H1 (cell line): ENCODE measurements around the gene TMEM107. TPM values are rescaled to one million over a fixed set of nuclear protein-coding genes. Genes with fewer than 3 reads are reported as not detected.
A peak's percentile ranks its signal among the peaks of the same experiment; 100 is the strongest.

Source experiments
- CTCF ChIA-PET: fragments of 300-600 bp; sonication (Branson Sonifier 250); formaldehyde crosslinking; loops from one replicate; lab custom pipeline; 2021; ENCODE audit not compliant: partially characterized antibody; lab: Charles Lee
- POLR2A ChIA-PET: fragments of 300-600 bp; sonication (Branson Sonifier 250); formaldehyde crosslinking; loops from one replicate; lab custom pipeline; 2021; ENCODE audit warnings: inconsistent platforms; ENCODE audit not compliant: partially characterized antibody; lab: Charles Lee
- DNase-seq, 2 experiments: peaks; one replicate each; pipeline versions ENCODE4 v3.0.0 to v3.0.0-alpha.2; 2010 to 2022; ENCODE audit warnings: low spot score in 2 of 2, low read depth in 1 of 2, mixed read lengths in 1 of 2
- FAIRE-seq: peaks from 2 replicates; lab custom pipeline; 2011; peaks lifted over from hg19 to GRCh38; lab: Jason Lieb, UNC
- H2AFZ ChIP-seq: 2 replicates; pipeline ENCODE4 v1.8.1; 2012; ENCODE audit warnings: low read length, inconsistent platforms
- H2AK5ac ChIP-seq: 2 replicates; pipeline ENCODE4 v1.6.1; 2013; ENCODE audit warnings: low read depth, low read length
- H2BK120ac ChIP-seq: replicated peaks from 2 replicates; pipeline ENCODE3; 2013; ENCODE audit warnings: low read depth, low read length, inconsistent platforms
- H2BK12ac ChIP-seq: 2 replicates; pipeline ENCODE4 v1.6.1; 2013; ENCODE audit warnings: low read depth, low read length
- H2BK15ac ChIP-seq: 2 replicates; pipeline ENCODE4 v1.6.1; 2013; ENCODE audit warnings: low read length
- H2BK20ac ChIP-seq: 2 replicates; pipeline ENCODE4 v1.6.1; 2013; ENCODE audit warnings: low read length
- H2BK5ac ChIP-seq: 2 replicates; pipeline ENCODE4 v1.6.1; 2013; ENCODE audit warnings: low read depth, low read length
- H3K14ac ChIP-seq: 2 replicates; pipeline ENCODE4 v1.6.1; 2013; ENCODE audit warnings: inconsistent platforms; ENCODE audit not compliant: insufficient read length
- H3K18ac ChIP-seq: 2 replicates; pipeline ENCODE4 v1.6.1; 2013; ENCODE audit warnings: low read length; ENCODE audit errors: extremely low read depth
- H3K23ac ChIP-seq: 2 replicates; pipeline ENCODE4 v1.6.1; 2013; ENCODE audit warnings: inconsistent platforms; ENCODE audit not compliant: insufficient read length
- H3K23me2 ChIP-seq: 2 replicates; pipeline ENCODE4 v1.6.1; 2013; ENCODE audit warnings: low read depth, low read length
- H3K27ac ChIP-seq: 2 replicates; pipeline ENCODE4 v1.6.1; 2011; ENCODE audit warnings: low read depth, low read length, inconsistent platforms
- H3K27me3 ChIP-seq, 4 experiments: replicated peaks in 1 of 4; 1 replicate in 1 of 4; 2 replicates in 3 of 4; pipeline versions ENCODE4 v1.6.1 to v1.8.1; 2011 to 2013; ENCODE audit warnings: low read length in 3 of 4, mild to moderate bottlenecking in 3 of 4, inconsistent platforms in 2 of 4, mixed read lengths in 2 of 4, moderate library complexity in 1 of 4; ENCODE audit not compliant: control insufficient read depth in 3 of 4, insufficient read depth in 3 of 4; ENCODE audit errors: extremely low read depth in 1 of 4
- H3K36me3 ChIP-seq, 4 experiments: 2 replicates each; pipeline versions ENCODE4 v1.6.1 to v1.8.1; 2011 to 2013; ENCODE audit warnings: mild to moderate bottlenecking in 4 of 4, low read length in 3 of 4, moderate library complexity in 2 of 4, control low read depth in 1 of 4, inconsistent platforms in 1 of 4; ENCODE audit not compliant: insufficient read depth in 4 of 4, control insufficient read depth in 2 of 4
- H3K4ac ChIP-seq: replicated peaks from 2 replicates; pipeline ENCODE3; 2013; ENCODE audit warnings: low read length, low read depth, mixed read lengths, inconsistent platforms; ENCODE audit not compliant: insufficient read length
- H3K4me1 ChIP-seq, 4 experiments: replicated peaks in 1 of 4; 1 replicate in 1 of 4; 2 replicates in 3 of 4; pipeline versions ENCODE4 v1.6.1 to v1.8.1; 2011 to 2013; ENCODE audit warnings: low read length in 3 of 4, inconsistent platforms in 2 of 4, mixed read lengths in 1 of 4; ENCODE audit not compliant: insufficient read depth in 4 of 4, control insufficient read depth in 3 of 4
- H3K4me2 ChIP-seq, 2 experiments: 2 replicates each; pipeline versions ENCODE4 v1.6.1 to v1.8.1; 2011 to 2013; ENCODE audit warnings: low read depth in 2 of 2, low read length in 2 of 2, control low read depth in 1 of 2, inconsistent platforms in 1 of 2, mild to moderate bottlenecking in 1 of 2; ENCODE audit not compliant: insufficient read depth in 1 of 2
- H3K4me3 ChIP-seq, 4 experiments: fragments of 200-600, 300-600 bp in 1 of 4; sonication (generic), shearing (Covaris generic), sonication (Bioruptor Twin) in 1 of 4; 2 replicates each; pipeline versions ENCODE4 v1.5.1 to v1.8.1; 2011 to 2016; ENCODE audit warnings: low read length in 4 of 4, low read depth in 3 of 4, control low read depth in 2 of 4, inconsistent platforms in 2 of 4, mild to moderate bottlenecking in 2 of 4, mixed read lengths in 1 of 4, moderate library complexity in 1 of 4; ENCODE audit not compliant: insufficient read depth in 2 of 4; ENCODE audit errors: extremely low read depth in 1 of 4
- H3K56ac ChIP-seq: replicated peaks from 2 replicates; pipeline ENCODE3; 2013; ENCODE audit warnings: low read depth, mild to moderate bottlenecking, mixed read lengths, low read length, inconsistent platforms; ENCODE audit not compliant: insufficient read length
- H3K79me1 ChIP-seq: 2 replicates; pipeline ENCODE4 v1.6.1; 2013; ENCODE audit warnings: low read depth, low read length, control low read depth
- H3K79me2 ChIP-seq, 2 experiments: 2 replicates each; pipeline versions ENCODE4 v1.6.1 to v1.8.1; 2012 to 2013; ENCODE audit warnings: low read length in 2 of 2, mild to moderate bottlenecking in 2 of 2, inconsistent platforms in 1 of 2; ENCODE audit not compliant: insufficient read depth in 2 of 2, control insufficient read depth in 1 of 2
- H3K9ac ChIP-seq, 4 experiments: replicated peaks in 1 of 4; 1 replicate in 1 of 4; 2 replicates in 3 of 4; pipeline versions ENCODE4 v1.6.1 to v1.8.1; 2011 to 2013; ENCODE audit warnings: low read depth in 3 of 4, low read length in 3 of 4, control low read depth in 2 of 4, mild to moderate bottlenecking in 2 of 4, moderate library complexity in 2 of 4, inconsistent platforms in 1 of 4; ENCODE audit errors: extremely low read depth in 1 of 4
- H3K9me3 ChIP-seq, 2 experiments: 2 replicates each; pipeline versions ENCODE4 v1.6.1 to v1.8.1; 2012 to 2013; ENCODE audit warnings: mild to moderate bottlenecking in 2 of 2, moderate library complexity in 2 of 2, control low read depth in 1 of 2, inconsistent platforms in 1 of 2, low read depth in 1 of 2, low read length in 1 of 2, mixed read lengths in 1 of 2; ENCODE audit not compliant: insufficient read depth in 2 of 2
- H4K20me1 ChIP-seq, 2 experiments: replicated peaks in 1 of 2; 2 replicates each; pipeline versions ENCODE3 to v1.8.1; 2011 to 2013; ENCODE audit warnings: inconsistent platforms in 2 of 2, low read length in 2 of 2, mild to moderate bottlenecking in 1 of 2; ENCODE audit not compliant: insufficient read depth in 2 of 2, control insufficient read depth in 1 of 2
- H4K5ac ChIP-seq: 2 replicates; pipeline ENCODE4 v1.6.1; 2013; ENCODE audit warnings: low read length, low read depth, mixed read lengths, inconsistent platforms; ENCODE audit not compliant: insufficient read length
- H4K8ac ChIP-seq: 2 replicates; pipeline ENCODE4 v1.8.0; 2013; ENCODE audit warnings: mild to moderate bottlenecking, moderate library complexity, low read length, inconsistent platforms; ENCODE audit not compliant: insufficient read depth; ENCODE audit errors: extremely low read depth
- H4K91ac ChIP-seq: replicated peaks from 2 replicates; pipeline ENCODE3; 2013; ENCODE audit warnings: low read length, mixed read lengths, inconsistent platforms; ENCODE audit not compliant: insufficient read length
- ASH2L ChIP-seq: fragments of 200-600, 300-600 bp; sonication (generic); IDR thresholded peaks from one replicate; pipeline ENCODE4 v1.7.1; 2017; ENCODE audit warnings: low read length
- CBX5 ChIP-seq: fragments of 300-800, 300-1000 bp; sonication (generic); IDR thresholded peaks from 2 replicates; pipeline ENCODE4 v1.7.1; 2016; ENCODE audit warnings: antibody characterized with exemption, low read length, low read depth
- EP300 ChIP-seq, 2 experiments: IDR thresholded peaks; 1 replicate in 1 of 2; 2 replicates in 1 of 2; pipeline ENCODE4 v1.6.1; 2011 to 2012; ENCODE audit warnings: low read depth in 2 of 2, low read length in 2 of 2, mild to moderate bottlenecking in 2 of 2, borderline replicate concordance in 1 of 2, inconsistent platforms in 1 of 2, moderate library complexity in 1 of 2
- FOSL1 ChIP-seq: IDR thresholded peaks from 2 replicates; pipeline ENCODE4 v1.6.1; 2011; ENCODE audit warnings: mild to moderate bottlenecking, low read depth, low read length, moderate library complexity; ENCODE audit not compliant: insufficient read depth
- GTF2F1 ChIP-seq: IDR thresholded peaks from 2 replicates; pipeline ENCODE4 v1.6.1; 2012; ENCODE audit warnings: low read depth, low read length, improper control_type of control experiment, borderline replicate concordance
- MAFK ChIP-seq: IDR thresholded peaks from 2 replicates; pipeline ENCODE4 v1.6.1; 2012; ENCODE audit warnings: low read depth, mild to moderate bottlenecking, improper control_type of control experiment, low read length
- RNF2 ChIP-seq: fragments of 200-900, 300-1000 bp; sonication (generic); IDR thresholded peaks from 2 replicates; pipeline ENCODE4 v1.7.1; 2016; ENCODE audit warnings: borderline replicate concordance, low read depth, mild to moderate bottlenecking, antibody characterized with exemption, low read length; ENCODE audit not compliant: poor library complexity, severe bottlenecking; ENCODE audit errors: missing control alignments
- SP1 ChIP-seq: IDR thresholded peaks from 2 replicates; pipeline ENCODE4 v1.6.1; 2011; ENCODE audit warnings: low read depth, low read length
- WGBS, 2 experiments: shearing (Covaris generic) in 1 of 2; methylation state at CpG; one replicate each; pipeline versions ENCODE4 v1.1.6 to v1.1.7; 2013 to 2015; ENCODE audit warnings: low lambda C conversion rate in 2 of 2, mixed read lengths in 2 of 2, inconsistent platforms in 1 of 2, low coverage in 1 of 2, missing lambda C conversion rate in 1 of 2; ENCODE audit not compliant: insufficient replicate concordance in 2 of 2, insufficient coverage in 1 of 2, insufficient read length in 1 of 2; ENCODE audit errors: extremely low coverage in 1 of 2, missing lambda C conversion rate in 1 of 2; 5-methylcytosine and 5-hydroxymethylcytosine counted together
- polyA plus RNA-seq, 7 experiments: library from polyadenylated mRNA; depleted of rRNA in 3 of 7; stranded (reverse) in 5 of 7; unstranded in 2 of 7; fragments of >200 nt in 5 of 7; fragments of 200-250 nt in 2 of 7; gene quantifications; 1 replicate in 5 of 7; 2 replicates in 1 of 7; 4 replicates in 1 of 7; pipeline versions ENCODE4 v1.2.1 to v1.2.3, GENCODE V29; 2011 to 2013; ENCODE audit warnings: missing spikeins in 2 of 7, mixed read lengths in 2 of 7
- total RNA-seq: library from RNA; stranded (reverse); fragmentation: NEBNext Ultra II Directional; extraction: Animal tissue kit (Norgen Biotek cat#: 25700); gene quantifications from 2 replicates; pipeline ENCODE4 v1.2.1, GENCODE V29; 2021

The TMEM107 gene
- total and polyA plus RNA-seq, 2 of the 8 experiments (the other 6 are each of a cell fraction or from before 2014, with no cell fraction given) = 17.3 to 21.5 TPM

DNA sequence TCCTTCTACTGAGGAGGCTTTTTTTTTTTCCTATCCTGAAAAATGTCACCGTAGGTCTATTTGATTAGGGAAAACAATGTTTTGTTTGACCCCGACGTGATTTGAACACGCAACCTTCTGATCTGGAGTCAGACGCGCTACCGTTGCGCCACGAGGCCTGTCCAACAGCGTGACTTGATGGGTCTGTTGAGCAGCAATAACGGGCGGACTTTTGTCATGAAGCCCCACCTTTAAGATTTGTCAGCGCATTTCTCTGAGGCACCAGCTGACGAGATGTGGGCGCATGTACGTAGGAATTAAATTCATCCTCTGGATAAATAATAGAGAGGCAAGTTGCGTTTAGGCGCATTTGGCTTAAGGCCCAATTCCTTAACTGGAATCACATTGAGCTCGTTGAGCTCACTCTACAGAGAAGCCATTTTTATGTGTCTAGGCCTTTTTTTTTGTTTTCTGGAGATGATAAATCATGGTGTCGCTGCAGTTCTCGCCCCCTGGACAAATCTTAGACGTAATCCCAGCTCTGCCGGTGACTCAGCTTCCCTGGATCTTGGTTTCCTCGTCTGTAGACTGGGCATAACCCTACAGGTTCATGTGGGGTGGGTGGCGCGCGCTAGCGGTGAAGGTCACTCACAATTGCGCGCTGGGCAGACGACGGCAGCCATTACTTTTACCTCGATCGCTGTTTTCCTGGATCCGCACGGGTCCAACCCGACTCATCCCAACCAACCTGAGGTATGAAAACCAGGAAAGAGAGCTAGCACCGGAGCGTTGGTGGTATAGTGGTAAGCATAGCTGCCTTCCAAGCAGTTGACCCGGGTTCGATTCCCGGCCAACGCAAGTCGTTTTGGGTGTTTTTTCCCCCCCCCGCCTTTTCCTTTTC lies 44.8 kb upstream of the TMEM107 start:
- Histone ChIP-seq H3K56ac (peak overlapping the region; percentile 77), H3K23ac (no peak overlapping the region), H2BK15ac (no peak overlapping the region), H3K9me3 (no peaks in the 10 kb centered on the region), H2BK12ac (no peak overlapping the region), H3K4me3 (peak overlapping the region; percentile 67 to 97 (median 88)), H3K36me3 (no peaks in the 10 kb centered on the region), H2BK120ac (no peak overlapping the region), H4K20me1 (peaks cover 2% of the 10 kb centered on the region in 2 experiments), H4K8ac (no peak overlapping the region), H3K79me1 (no peaks in the 10 kb centered on the region), H3K4me1 (peaks cover 0 to 10% (median under 1%) of the 10 kb centered on the region in 4 experiments; a peak in 4 of 7 replicates), H3K18ac (peak overlapping the region; percentile 91; the same call in 1 of the 2 replicates), H2BK5ac (peak overlapping the region; percentile 85), H3K4ac (no peak overlapping the region), H4K91ac (peak overlapping the region; percentile 75), H3K79me2 (no peaks in the 10 kb centered on the region), H2AK5ac (no peak overlapping the region), H3K4me2 (peak overlapping the region; percentile 89 to 96), H3K27me3 (no peaks in the 10 kb centered on the region), H3K27ac (peak overlapping the region; percentile 89), H3K9ac (peak overlapping the region in 3 of 4 experiments; percentile 67 to 80 (median 77); a peak in 5 of 7 replicates), H3K14ac (no peak overlapping the region), H2AFZ (peak overlapping the region; percentile 100), H2BK20ac (0 out of 2 replicates have a peak overlapping the region, but pooled peaks have one; percentile 40), H3K23me2 (peaks cover 19% of the 10 kb centered on the region), H4K5ac (peak overlapping the region; percentile 31)
- CTCF ChIA-PET = interaction anchor here (0.5 to 4.1 kb wide), 14 partner anchors 9 to 160 kb away, joined by 3 to 26 read pairs (median 4); no protein-coding TSS in a partner anchor
- DNase-seq (peak; percentile 84 to 99), FAIRE-seq (peak; percentile 55)
- POLR2A ChIA-PET = interaction anchor here (0.8 to 53.4 kb wide), 17 partner anchors 12 to 161 kb away, joined by 3 to 1521 read pairs (median 5); partner anchors contain the start of genes ALOXE3, AURKB, BORCS6 and CTC1
- WGBS, 2 experiments = 1% methylated on average over 41 of the region's 45 CpGs; no CpG with 5 or more reads in 1 of the 2 experiments
- TF ChIP-seq RNF2 (no peak), ASH2L (peak; percentile 99), MAFK (peak; percentile 71), SP1 (0 out of 2 replicates have a peak, but pooled peaks have one; percentile 12), CBX5 (no peak), GTF2F1 (no peak), EP300 (IDR thresholded peaks at IDR 0.05; ENCODE audit: borderline replicate concordance in 1 of 2, low read depth in 2 of 2, low read length in 2 of 2) (no peak), FOSL1 (no peak)
